ENCODE results near the gene PDYN.

DNA sequence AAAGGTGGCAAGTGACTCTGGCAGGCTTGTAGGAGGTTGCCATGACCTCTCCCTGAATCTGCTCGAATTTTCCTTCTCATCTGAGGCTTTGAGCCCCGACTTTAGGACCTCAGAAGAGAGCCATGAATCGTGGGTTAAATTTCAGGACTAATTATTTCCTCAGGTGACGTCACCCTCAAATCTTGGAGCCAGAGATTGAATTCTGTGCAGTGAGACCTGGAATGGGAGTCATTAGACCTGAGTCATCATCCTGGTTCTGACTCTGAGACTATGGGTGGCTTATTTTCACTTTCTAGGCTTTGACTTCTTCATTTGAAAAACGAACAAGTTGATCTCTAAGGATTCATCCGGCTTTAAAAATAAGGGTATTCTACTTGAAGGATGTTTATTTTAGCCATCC lies 48.5 kb upstream of the PDYN start:
- TF ChIP-seq, protein P1, sequence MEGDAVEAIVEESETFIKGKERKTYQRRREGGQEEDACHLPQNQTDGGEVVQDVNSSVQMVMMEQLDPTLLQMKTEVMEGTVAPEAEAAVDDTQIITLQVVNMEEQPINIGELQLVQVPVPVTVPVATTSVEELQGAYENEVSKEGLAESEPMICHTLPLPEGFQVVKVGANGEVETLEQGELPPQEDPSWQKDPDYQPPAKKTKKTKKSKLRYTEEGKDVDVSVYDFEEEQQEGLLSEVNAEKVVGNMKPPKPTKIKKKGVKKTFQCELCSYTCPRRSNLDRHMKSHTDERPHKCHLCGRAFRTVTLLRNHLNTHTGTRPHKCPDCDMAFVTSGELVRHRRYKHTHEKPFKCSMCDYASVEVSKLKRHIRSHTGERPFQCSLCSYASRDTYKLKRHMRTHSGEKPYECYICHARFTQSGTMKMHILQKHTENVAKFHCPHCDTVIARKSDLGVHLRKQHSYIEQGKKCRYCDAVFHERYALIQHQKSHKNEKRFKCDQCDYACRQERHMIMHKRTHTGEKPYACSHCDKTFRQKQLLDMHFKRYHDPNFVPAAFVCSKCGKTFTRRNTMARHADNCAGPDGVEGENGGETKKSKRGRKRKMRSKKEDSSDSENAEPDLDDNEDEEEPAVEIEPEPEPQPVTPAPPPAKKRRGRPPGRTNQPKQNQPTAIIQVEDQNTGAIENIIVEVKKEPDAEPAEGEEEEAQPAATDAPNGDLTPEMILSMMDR (IDR thresholded peaks at IDR 0.05; ENCODE audit: borderline replicate concordance, extremely low read depth, low read length, poor library complexity, severe bottlenecking), result no peak
- no peak for TF ChIP-seq EZH2 (IDR thresholded peaks at IDR 0.05; ENCODE audit: borderline replicate concordance, low read depth, low read length, severe bottlenecking)
